Medulla oblongata (tissue), 1 donor: ENCODE measurements around the gene PARVB.

Experiments
- DNase-seq: peaks from one replicate; pipeline ENCODE4 v3.0.0-alpha.2; 2015; ENCODE audit errors: extremely low spot score

The PARVB gene

DNA sequence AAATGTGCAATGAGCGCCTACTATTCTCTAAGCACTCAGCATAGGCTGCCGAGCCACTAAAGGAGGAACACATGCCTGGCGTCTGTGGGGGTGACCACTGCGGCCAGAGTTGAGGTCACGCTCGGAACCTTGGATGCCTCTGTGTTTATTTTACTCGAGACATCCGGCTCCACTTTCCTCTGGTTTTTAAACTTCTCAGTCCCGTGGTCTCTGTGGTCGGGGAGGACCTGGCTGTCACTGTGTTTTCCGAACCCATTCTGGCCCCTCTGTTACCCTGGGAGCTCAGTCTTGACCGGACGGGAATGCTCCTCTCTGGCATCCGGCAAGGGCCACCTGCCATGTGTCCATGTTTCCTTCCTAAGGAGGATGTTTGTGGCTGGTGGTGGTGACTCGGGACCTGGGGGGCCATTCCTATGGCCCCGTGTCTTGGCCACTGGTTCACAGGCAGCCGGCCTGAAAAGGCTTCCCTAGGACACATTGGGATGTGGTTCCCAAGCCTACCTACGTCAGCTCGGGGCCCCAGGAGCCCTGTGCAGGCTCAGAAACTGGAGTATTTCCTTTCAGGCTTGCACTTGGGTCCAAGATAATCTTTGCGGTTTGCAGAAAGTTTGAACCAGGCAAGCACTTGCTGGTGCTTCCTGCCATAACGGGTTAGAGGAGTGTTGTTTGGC lies 109.9 kb downstream of the PARVB start:
- DNase-seq, result peak; percentile 83

GRCh38 chr22:44136112-44136511 lies 112.0 kb downstream of the PARVB start:
- no peak for DNase-seq

GRCh38 chr22:44136786-44137185 lies 112.7 kb downstream of the PARVB start:
- no peak for DNase-seq

DNA sequence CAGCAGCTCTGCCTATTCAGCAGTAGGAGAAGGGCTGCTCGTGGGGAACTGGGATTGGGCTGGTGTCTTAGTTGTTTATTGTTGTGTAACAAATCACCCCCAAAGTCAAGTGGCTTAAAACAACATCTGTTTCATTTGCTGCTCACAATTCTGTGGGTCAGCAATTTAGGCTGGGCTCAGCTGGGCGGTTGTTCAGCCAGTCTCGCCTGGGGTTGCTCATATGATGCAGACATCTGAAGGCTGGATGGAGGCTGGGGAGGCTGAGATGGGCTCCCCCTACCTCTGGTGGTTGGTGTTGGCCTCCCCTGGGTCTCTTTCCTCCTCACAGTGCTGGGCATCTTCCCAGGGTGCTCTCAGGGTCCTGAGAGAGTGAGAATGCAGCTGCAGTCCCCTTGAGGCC lies 113.3 kb downstream of the PARVB start:
- DNase-seq, result no peak

DNA sequence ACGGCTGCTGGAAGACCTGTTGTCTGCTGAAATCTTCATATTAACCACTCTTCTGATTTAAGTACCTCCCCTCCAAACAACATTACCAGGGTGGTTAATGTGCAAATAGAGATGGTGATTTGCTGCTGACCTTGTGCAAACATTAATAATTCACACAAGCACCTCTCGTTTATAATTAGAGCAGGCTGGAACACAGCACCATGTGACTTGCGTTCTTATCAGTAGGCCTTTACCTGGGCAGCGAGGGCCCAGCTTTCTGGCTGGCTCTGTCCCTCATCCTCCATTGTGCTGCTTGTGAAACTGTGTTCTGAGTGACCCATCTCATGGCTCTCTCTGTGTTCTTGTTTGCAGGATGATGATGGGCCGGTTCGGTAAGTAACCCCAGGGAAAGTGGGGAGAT lies 115.7 kb downstream of the PARVB start:
- no peak for DNase-seq

- DNase-seq, result no peak
Observed at GRCh38 chr22:44142421-44143104, 118.5 kb downstream of the PARVB start.

- DNase-seq, result no peak
Observed at GRCh38 chr22:44143105-44143474, 119.0 kb downstream of the PARVB start.

- DNase-seq, result no peak
Observed at GRCh38 chr22:44143579-44143978, 119.5 kb downstream of the PARVB start.

GRCh38 chr22:44144046-44144569 lies 120.0 kb downstream of the PARVB start:
- DNase-seq, result no peak

- DNase-seq, result no peak
Observed at GRCh38 chr22:44145544-44145943, 121.4 kb downstream of the PARVB start.

- no peak for DNase-seq
Observed at GRCh38 chr22:44146088-44146861, 122.2 kb downstream of the PARVB start.

DNA sequence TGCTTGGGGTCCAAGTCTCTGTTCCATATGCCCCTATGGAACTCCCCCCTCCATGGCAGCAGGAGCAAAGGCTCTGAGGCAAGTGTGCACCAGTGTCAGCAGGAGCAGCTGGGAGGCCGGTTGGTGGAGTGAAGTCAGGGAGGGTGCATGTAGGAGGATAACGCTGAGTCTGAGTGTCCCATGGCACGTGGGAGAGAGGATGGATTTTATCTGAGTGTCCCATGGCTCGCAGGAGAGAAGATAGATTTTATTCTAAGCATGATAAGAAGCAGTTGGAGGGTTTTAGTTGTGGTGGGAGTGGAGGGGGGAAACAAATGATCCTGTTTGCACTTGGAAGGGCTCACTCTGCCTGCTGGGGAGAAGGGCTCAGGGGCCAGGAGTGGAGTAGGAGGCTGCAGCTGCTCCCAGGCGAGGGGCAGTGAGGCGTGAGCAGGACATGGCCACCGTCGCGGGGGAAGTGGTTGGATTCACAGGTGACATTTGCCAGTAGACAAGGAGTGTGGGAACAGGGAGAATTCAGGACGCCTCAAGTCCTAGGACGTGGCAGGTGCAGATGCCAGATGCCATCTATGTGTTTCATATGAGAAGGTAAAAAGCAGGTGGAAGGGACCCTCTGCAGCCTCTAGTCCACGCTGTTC lies 123.0 kb downstream of the PARVB start:
- DNase-seq, result no peak

DNA sequence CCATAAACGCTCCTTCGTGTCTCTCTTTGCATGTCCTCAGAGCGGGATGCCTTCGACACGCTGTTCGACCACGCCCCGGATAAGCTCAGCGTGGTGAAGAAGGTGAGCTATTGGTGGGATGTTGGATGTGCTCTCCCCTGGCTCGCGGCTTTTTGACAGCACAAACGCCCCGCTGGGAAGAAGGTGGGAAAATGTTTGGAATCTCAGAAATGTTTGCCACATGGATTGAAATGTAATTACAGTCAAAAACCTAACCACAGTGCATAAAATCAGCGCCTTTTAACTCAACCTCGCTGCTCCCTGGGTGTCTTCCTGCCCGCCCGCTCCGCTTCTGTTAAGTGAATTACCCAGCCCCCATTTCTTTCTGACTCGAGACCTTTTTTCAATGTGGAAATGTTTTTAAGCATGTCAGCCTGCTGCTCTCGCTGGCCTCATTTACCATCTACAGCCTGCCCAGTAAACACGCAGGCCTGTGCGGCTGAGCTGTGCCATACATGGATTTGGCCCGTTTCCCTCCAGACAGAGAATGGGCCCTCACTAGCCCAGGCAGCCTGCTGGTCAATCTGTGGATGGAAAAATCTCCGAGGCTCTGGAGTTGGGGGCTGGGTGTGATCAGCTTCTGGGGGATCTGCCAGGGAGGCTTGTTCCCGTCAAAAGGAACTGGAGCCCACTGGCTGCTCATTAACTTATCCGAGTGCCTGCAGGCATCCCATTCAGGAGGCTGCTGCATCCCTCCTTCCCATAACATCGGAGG lies 123.9 kb downstream of the PARVB start:
- DNase-seq, result no peak

DNA sequence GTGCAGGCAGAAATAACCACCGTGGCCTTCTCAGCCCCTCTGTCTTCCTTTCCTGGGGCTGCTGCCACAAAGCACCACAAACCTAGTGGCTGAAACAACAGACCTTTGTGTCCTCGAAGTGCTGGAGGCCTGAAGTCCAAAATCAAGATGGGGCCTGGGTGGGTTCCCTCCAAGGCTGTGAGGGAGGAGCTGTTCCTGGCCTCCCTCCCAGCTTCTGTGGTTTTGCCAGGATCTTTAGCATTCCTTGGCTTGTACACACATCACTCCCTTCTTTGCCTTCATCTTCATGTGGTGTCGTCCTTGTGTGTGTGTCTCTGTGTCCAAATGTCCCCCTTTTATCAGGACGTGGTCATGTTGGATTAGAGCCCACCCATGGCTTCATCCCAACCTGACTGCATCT lies 127.6 kb downstream of the PARVB start:
- no peak for DNase-seq

- DNase-seq, result no peak
Observed at GRCh38 chr22:44153710-44154109, 129.6 kb downstream of the PARVB start.

DNA sequence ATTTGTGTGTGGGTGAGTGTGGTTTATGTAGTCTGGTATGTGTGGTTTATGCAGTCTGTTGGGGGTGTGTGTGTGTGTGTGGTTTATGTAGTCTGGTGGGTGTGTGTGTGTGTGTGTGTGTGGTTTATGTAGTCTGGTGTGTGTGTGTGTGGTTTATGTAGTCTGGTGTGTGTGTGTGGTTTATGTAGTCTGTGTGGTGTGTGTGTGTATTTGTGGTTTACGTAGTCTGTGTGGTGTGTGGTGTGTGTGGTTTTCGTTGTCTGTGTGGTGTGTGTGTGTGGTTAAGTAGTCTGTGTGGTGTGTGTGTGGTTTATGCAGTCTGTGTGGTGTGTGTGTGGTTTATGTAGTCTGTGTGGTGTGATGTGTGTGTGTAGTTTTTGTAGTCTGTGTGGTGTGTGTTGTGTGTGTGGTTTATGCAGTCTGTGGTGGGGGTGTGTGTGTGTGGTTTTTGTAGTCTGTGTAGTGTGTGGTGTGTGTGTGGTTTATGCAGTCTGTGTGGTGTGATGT lies 130.4 kb downstream of the PARVB start:
- DNase-seq, result no peak

GRCh38 chr22:44155115-44155514 lies 131.0 kb downstream of the PARVB start:
- no peak for DNase-seq

GRCh38 chr22:44157916-44158618 lies 134.0 kb downstream of the PARVB start:
- DNase-seq, result no peak

GRCh38 chr22:44158816-44159215 lies 134.7 kb downstream of the PARVB start:
- DNase-seq, result no peak

- DNase-seq, result no peak
Observed at GRCh38 chr22:44159221-44159620, 135.1 kb downstream of the PARVB start.

DNA sequence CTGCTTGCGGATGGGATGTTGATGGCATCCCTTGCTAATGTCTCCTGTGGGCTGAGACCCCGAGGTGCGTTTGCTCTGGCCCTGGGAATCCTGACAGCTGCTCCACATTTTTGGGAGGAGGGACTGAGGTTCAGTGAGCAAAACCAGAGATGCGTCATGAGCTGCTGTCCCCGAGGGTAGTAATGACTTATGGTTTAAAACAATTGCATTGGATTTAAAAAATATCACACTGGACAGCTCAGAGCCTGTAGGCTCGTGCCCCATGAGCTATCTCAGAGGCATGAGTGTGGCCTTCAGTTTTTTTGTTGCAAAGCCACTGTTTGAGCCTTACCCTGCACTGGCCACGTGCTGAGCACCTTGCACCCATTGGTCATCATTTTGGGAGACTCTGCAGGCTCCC lies 135.7 kb downstream of the PARVB start:
- no peak for DNase-seq
